GM18873 (cell line): ENCODE measurements around the gene SMARCA4.
"Not testable (repeated sequence)": the region's sequence is repeated elsewhere in the genome, so short reads cannot be mapped to it uniquely, and the experiment has no call there.

ENCODE experiments used
- ATAC-seq: cut with Tn5 transposase; IDR thresholded peaks from one replicate; pipeline ENCODE4 v1.9.1; 2021; ENCODE audit warnings: mild to moderate bottlenecking, moderate library complexity, moderate number of reproducible peaks; ENCODE audit not compliant: unreplicated experiment, low FRiP score

SMARCA4 gene

DNA sequence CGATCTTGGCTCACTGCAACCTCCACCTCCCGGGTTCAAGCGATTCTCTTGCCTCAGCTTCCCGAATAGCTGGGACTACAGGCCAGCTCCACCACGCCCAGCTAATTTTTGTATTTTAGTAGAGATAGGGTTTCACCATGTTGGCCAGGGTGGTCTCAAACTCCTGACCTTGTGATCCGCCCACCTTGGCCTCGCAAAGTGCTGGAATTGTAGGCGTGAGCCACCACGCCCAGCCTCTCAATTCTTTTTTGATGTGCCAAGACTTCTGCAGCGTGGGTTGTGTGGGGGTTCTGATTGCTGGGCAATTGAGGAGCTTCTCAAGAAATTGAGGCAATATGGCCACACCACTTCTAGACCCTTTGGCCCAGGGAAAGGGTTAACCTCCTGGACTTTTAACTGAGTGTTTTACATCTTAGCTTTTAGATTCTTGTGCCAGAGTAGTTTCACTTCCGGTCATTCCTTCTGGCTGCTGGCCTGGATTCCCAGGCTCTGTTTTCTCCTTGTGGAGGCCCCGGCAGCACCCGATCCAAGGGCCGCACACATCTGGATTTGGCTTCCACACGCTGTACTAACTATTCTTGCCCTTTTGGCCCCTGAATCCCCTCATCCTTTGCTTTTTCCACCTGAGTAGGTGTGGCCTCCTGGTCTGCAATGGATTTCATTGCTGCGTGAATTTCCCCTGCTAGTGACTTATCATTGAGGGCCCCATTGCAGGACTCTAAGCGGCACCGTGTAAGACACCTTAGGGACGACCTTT lies 14.7 kb downstream of the SMARCA4 start:
- ATAC-seq, result no peak

DNA sequence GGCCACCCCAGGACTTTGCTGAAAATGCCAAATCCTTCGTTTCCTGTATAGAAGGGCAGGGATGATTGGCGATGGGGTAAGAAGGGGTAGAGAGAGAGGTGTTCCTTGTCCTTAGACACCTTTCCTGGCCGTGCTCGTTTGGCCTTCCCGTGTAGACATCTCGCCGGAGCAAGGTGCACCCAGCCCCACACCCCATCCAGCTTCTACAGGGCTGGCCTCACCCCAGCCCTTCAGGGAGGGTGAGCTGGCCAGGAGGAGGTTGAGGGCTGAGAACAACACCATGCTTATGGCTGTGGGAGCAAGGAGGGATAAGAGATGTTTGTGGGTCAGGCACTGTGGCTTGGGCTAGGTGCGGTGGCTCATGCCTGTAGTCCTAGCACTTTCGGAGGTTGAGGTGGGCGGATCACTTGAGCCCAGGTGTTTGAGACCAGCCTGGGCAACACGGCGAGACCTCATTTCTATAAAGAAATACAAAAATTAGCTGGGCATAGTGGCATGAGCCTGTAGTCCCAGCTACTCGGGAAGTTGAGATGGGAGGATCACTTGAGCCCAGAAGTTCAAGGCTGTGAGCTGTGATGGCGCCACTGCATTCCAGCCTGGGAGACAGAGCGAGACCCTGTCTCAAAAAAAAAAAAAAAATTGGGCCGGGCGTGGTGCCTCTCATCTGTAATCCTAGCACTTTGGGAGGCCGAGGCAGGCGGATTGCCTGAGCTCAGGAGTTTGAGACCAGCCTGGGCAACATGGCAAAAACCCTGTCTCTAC lies 15.5 kb downstream of the SMARCA4 start:
- ATAC-seq, result no peak

DNA sequence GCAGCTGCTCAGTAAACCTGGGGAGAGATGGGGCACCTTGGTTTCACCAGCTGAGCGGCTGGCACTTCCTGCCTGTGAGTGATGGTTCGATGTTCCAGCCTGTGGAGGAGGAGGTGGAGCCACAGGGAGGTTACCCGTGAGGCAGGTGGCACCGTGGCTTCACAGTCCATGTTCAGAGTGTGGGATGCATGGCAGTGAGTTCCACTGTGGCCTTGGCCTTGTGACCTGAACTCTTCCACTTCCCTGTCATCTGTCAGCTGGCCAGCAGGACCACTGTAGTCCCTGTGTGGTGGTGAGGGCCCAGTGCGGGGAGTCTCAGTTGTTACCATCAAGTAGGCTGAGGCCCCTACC lies 16.9 kb downstream of the SMARCA4 start:
- ATAC-seq, result no peak

DNA sequence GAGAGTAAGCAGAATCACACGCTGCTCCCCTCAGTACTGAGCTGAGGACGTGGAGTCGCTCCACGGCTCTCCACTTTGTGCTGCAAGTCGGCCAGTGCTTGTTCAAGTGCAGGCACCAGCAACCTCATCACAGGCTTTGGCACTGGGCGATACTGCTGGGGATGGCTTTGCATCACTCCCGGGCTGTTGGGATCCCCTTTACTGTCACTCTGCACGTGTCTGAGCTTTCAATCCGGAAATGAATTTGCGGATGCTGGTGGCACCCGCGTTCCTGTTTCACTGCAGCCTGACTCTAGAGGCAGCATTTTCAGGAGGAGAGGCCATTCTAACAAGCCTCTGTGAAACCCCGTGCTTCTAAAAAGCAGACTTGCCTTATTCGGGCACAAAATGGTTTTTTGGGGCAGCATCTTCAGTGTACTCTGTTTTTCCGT lies 19.1 kb downstream of the SMARCA4 start:
- ATAC-seq, result no peak

DNA sequence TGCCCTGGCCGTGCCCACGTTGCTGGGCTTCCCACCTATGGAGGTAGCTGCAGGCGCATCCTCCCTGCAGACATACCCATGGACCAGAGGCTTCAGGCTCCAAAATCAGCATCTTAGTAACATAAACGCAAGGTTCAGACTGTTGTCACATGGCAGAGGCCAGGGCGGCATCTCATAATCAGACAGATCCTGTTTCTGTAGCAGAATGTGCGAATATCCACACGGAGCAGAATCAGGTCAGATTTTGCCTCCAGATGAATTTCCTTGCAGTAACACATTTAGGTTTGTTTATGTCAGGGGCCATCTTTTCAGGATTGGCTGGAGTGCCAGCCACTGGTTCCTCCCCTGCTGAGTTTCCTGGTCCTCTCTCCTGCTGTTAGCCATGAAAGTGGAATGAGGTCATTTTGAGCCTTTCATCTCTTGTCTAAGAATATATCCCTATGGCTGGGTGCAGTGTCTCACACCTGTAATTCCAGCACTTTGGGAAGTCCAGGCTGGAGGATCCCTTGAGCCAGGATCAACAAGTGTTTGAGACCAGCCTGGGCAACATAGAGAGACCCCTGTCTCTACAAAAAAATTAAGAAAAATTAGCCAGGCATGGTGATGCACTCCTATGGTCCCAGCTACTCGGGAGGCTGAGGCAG lies 20.5 kb downstream of the SMARCA4 start:
- no peak for ATAC-seq

DNA sequence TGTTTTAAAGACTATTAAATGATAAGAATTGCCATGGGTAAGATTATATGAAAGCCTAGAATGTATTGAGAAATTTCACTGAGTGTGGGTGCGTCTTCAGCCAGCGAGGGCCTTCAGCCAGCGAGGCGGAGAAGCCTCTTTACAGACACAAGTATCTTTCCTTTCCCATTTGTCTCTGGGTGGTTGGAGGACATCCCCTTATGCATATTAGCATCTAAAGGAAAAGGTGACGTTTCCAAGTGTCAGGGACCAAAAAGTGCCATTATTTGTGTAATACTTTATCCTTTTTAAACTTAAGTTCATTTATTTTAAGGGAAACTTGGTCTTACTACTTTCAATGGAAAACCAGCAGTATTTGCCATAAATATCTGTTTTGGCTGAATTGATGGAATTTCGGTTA lies 22.2 kb downstream of the SMARCA4 start:
- no peak for ATAC-seq

DNA sequence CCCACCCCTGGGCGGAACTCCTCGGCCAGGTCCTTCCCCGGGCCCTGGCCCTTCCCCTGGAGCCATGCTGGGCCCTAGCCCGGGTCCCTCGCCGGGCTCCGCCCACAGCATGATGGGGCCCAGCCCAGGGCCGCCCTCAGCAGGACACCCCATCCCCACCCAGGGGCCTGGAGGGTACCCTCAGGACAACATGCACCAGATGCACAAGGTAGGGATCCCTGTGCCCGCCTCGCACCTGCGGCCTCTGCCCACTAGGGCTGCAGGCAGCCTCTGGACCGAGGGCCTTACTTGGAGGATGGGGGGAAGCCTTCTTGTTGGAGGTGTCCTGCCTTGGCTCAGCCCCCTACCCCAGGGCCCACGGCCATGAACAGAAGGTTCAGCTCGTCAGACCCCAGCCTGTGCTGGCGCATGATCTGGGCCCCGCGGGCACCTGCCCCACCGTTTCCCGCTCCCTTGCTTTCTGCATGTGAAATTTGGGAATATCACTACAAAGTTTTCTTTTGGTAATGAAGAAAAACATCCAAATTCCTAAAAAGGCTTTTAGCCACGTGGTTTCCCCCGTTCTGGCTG lies 23.4 kb downstream of the SMARCA4 start:
- ATAC-seq, result no peak

DNA sequence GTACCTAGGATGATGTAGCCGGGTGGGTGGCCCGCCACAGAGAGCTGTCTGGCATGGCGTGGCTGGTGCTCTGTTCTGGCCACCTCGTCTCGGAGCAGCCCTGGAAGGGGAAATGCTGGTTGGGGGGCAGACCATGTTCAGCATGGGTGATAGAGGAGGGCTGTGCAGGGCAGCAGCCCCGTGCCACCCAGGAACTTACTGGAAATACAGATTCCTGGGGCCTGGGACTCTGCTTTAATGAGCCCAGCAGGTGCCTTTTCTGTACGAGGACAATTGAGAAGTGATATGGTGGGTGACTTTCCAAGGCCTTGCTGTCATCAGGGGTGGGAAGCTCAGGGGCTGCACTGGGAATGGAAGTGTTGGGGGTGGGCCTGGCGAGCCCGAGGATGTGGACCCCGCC lies 24.7 kb downstream of the SMARCA4 start:
- no peak for ATAC-seq

DNA sequence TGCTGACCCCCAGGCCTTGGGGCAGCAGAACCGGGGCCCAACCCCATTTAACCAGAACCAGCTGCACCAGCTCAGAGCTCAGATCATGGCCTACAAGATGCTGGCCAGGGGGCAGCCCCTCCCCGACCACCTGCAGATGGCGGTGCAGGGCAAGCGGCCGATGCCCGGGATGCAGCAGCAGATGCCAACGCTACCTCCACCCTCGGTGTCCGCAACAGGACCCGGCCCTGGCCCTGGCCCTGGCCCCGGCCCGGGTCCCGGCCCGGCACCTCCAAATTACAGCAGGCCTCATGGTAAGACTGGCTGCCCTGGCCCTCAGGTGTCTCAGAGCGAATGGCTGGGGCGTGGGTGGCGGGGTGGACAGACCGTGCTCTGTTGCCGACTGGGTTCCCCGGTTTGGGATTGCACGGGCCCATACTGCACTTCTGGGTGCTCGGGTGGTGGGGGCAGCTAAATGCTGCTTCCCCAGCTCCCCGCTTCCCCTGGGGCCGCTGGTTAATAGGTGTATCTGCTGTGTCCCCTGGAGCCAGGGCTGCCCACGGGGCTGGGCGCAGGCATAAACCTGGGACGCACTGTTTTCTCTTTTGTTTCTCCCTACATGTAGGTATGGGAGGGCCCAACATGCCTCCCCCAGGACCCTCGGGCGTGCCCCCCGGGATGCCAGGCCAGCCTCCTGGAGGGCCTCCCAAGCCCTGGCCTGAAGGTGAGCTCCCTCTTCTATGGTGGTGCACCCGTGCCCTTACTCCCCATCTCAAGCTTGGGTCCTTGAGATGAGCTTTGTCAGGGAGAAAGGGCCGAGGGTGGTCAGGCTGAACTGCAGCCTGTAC lies 25.7 kb downstream of the SMARCA4 start:
- no peak for ATAC-seq

DNA sequence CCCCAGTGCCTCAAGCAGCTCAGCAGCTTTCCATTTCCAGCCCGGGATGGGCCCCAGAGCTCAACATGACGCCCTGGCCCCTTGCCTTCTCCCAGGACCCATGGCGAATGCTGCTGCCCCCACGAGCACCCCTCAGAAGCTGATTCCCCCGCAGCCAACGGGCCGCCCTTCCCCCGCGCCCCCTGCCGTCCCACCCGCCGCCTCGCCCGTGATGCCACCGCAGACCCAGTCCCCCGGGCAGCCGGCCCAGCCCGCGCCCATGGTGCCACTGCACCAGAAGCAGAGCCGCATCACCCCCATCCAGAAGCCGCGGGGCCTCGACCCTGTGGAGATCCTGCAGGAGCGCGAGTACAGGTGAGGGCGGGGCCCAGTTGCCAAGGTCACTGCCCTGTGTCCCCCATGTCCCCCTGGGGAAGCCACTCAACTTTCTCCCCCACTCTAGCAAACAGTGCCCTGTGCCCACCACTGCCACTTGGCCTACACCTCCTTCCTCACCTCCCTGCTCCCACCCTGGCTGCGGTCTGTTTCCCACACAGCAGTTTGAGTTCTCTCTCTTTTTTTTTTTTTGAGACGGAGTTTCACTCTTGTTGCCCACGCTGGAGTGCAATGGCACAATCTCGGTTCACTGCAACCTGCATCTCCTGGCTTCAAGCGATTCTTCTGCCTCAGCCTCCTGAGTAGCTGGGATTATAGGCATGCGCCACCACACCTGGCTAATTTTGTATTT lies 26.9 kb downstream of the SMARCA4 start:
- no peak for ATAC-seq

DNA sequence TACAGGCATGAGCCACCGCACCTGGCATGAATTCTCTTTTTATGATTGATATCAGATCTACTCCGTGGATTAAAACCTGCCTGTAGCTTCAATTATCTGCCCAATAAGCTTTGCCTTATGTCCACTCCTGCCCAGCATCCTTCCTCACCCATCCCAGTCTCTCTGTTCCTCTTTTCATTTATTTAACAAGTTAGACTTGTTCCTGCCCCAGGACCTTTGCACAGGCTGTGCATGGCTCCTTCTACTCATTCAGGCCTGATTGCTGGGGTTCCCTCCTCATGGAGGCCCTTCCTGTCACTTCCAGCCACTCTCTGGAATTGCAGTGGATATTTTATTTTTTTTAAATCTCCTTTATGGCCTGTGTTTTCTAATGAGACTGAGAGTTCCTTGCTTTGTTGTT lies 27.6 kb downstream of the SMARCA4 start:
- no peak for ATAC-seq

DNA sequence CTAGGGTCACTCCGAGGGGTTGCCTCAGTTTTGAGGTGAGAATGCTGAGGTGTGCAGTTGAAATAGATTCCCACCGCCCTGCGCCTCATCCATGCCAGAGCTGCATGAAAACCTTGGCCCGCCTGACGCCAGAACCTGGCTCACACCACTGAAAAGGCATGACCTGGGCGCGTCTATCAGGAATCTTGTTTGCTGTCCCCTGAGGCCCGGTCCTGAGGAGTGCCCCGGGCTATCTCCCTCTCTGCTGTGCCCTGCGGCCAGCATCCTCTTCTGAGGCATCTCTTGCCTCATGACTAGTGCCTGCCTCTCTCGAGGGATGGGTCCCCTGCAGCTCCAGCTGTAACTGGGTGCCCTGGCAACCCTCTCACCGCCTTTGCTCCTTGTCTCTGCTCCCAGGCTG lies 28.1 kb downstream of the SMARCA4 start:
- ATAC-seq, result no peak

DNA sequence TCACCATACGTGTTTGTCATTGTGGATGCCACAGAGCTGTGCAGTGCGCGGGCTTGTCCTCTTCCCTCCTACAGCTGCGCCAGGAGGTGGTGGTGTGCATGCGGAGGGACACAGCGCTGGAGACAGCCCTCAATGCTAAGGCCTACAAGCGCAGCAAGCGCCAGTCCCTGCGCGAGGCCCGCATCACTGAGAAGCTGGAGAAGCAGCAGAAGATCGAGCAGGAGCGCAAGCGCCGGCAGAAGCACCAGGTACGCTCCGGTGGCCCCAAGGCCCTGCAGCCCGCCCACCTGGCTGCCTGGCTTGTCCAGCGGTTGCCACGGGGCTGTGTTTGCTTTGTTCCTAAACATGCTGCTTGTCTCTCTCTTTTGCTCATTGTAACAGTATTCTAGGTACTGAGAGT lies 30.2 kb downstream of the SMARCA4 start:
- ATAC-seq, result no peak

DNA sequence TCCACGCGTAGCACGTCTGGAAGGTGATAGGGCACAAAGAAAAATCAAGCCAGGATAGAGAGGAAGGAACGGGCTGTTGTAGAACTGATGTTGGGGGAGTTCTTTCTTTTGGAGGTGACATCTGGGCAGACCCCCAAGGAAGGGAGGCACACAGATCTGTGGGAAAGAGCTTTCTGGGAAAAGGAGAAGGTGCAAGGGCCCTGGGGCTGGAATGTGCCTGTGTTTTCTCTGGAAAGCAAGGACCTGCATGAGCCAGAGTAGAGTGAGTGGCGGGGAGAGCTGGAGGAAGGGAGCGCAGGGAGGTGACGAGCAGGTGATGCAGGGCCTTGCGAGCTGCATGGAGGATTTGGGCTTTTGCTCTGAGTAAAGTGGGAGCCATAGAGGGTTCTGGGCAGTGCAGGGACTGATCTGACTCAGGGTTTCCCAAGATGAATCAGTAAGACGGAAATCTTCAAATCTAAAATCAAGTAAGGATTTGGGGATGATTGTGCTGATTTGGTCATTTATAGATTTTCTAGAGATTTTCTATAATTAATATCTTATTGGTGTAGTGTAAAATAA lies 30.8 kb downstream of the SMARCA4 start:
- no peak for ATAC-seq

DNA sequence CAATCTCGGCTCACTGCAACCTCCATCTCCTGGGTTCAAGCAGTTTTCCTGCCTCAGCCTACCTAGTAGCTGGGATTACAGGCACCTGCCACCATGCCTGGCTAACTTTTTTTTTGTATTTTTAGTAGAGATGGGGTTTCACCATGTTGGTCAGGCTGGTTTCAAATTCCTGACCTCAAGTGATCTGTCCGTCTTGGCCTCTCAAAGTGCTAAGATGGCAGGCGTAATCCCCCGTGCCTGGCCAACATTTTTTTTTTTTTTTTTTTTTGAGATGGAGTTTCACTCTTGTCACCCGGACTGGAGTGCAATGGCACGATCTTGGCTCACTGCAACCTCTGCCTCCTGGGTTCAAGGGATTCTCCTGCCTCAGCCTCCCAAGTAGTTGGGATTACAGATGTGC lies 31.3 kb downstream of the SMARCA4 start:
- ATAC-seq, result not testable (repeated sequence)

DNA sequence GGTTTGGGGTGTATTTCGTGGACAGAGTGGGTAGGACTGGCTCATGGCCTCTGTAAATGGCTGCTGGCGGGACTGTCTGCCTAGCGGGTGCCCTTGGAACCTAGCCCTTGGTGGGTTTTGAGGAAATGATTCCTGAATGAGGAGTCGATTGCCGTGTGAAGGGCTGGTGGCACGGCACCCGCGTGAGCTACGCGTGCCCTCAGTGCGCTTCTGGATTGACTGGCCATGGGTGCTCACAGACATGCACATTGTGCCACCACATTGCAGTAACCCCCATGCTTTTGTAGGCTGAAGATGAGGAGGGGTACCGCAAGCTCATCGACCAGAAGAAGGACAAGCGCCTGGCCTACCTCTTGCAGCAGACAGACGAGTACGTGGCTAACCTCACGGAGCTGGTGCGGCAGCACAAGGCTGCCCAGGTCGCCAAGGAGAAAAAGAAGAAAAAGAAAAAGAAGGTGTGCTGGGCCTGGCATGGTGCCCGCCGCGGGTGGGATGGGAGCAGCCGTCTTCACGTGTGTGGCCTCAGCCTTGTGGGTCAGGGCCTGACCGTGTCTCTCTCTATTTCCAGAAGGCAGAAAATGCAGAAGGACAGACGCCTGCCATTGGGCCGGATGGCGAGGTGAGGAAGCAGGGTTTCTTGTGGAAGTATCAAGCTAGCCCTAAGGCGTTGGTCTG lies 35.2 kb downstream of the SMARCA4 start:
- ATAC-seq, result no peak

DNA sequence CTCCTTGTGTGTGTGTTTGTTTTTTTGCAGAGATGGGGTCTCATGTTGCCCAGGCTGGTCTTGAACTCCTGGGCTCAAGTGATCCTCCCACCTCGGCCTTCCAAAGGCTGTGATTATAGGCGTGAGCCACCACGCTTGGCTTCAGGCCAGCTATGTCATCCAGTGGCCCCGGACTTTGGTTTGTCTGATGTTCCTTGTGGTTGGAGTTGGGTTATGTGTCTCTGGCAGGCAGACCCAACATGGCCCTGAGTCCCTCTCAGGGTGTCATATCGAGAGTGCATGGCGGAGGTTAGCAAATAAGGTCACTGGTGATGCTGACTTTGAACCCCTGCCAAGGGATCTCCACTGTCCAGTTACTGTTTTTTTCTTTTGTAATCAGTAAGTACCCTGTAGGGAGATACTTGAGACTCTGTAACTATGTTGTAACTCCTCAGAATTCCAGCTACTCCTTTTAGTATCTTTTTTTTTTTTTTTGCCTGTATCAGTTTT lies 37.3 kb downstream of the SMARCA4 start:
- ATAC-seq, result no peak

DNA sequence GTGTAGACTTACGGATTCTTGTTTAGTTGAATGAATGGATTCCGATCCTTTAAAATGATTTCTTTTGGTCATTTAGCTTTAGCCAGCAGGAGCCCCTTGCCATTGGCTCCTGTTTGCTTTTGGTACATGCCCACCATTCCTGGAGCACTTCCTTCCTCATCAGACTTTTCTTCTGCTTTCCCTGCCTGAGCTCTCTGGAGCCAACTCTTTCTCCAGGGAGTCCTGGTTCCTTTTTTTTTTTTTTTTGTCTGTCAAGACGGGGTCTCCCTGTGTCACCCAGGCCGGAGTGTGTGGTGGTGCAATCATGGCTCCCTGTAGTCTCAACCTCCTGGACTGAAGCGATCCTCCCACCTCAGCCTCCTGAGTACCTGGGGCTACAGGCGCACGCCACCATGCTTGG lies 37.8 kb downstream of the SMARCA4 start:
- no peak for ATAC-seq

DNA sequence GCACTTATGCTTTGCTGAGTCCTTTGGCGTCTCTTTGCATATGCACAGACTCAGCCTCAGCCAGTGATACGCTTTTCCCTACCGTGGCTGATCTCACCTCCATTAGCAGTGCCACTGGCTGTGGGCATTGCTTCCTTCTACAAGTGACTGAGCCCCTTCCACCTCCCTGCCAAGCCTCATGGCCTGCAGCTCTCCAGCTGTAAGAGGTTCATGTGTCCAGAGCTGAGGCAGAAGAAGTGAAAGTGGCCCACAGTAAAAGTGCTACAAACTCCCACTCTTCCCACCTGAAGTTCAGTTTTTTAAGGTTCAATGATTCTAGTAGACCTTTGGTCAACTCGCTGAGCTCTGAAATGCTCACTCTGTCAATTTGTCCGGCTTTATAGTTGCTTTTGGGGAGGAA lies 44.7 kb downstream of the SMARCA4 start:
- ATAC-seq, result no peak
